Mucosa of descending colon (tissue), 3 donors: Measurements from ENCODE around the gene CCDC136. TPM values are rescaled to one million over a fixed set of nuclear protein-coding genes. Genes with fewer than 3 reads are reported as not detected.

Experiments used
- ATAC-seq: fragments of 200-7000 bp; cut with Tn5 transposase; one replicate; pipeline ENCODE4 v1.9.1; 2020; ENCODE audit warnings: mild to moderate bottlenecking, moderate library complexity
- DNase-seq, 3 donors: peaks; one replicate each; pipeline ENCODE4 v3.0.0-alpha.2; 2020
- H3K36me3 ChIP-seq: fragments of 200-600 bp; one replicate; pipeline ENCODE4 v1.8.0; 2021; ENCODE audit warnings: low read depth, mild to moderate bottlenecking
- H3K4me1 ChIP-seq: fragments of 200-600 bp; one replicate; pipeline ENCODE4 v1.8.0; 2021; ENCODE audit warnings: low read depth, mild to moderate bottlenecking
- H3K4me3 ChIP-seq: fragments of 200-600 bp; one replicate; pipeline ENCODE4 v1.8.0; 2021; ENCODE audit warnings: mild to moderate bottlenecking
- H3K9me3 ChIP-seq: fragments of 200-600 bp; one replicate; pipeline ENCODE4 v1.8.0; 2021; ENCODE audit warnings: mild to moderate bottlenecking
- intact Hi-C, 2 donors: fragments of 100-400 bp; cut with DNase I in 1 of 2; cut with micrococcal nuclease in 1 of 2; formaldehyde crosslinking; loops; one replicate each; pipeline versions ENCODE4 v1.11.0 to v1.11.1; 2022; cut with DNase I, micrococcal nuclease
- total RNA-seq, 3 donors: library from RNA; stranded (reverse); fragmentation: NEBNext Ultra II Directional in 2 of 3; extraction: Animal tissue kit (Norgen Biotek cat#: 25700) in 2 of 3; gene quantifications; one replicate each; pipeline versions ENCODE4 v1.2.1 to v1.2.4, GENCODE V29; 2021 to 2023
- TF ChIP-seq, protein P1 (sequence below): fragments of 200-600 bp; IDR thresholded peaks from one replicate; pipeline ENCODE4 v1.8.0; 2022; ENCODE audit warnings: antibody characterized with exemption, mild to moderate bottlenecking
- donor health status: DM: no; HTN: no; CAD: no; lungs with moderate emphysema.
- donor health status: DM: no; HTN: no; CAD: no.
- donor health status: DM: no; HTN: yes; CAD: no.

The CCDC136 gene
- total RNA-seq, 3 donors from 2014 or later: 2.1 to 37.7 (median 4.1) TPM

DNA sequence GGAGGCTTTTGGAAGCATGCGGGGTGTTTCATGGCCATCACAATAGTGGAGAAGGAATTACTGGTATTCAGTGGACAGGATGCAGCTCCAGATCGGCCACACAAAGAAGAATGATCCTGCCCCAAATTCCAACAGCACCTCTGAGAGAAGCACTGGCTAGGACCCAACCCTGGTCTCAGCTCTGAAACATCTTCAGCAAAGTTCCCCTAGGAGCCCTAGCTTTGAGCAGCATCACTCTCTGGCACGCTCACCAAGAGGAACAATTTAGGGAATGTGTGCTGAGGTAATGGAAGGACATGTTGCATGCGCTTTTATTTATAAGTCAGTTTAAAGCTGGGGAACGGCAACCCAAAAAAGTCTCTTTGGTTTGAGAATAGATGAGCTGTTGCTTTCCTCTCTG, 10.6 kb upstream of the CCDC136 start:
- H3K9me3 ChIP-seq: no peaks in the 10 kb centered on the region
- no peak overlapping the region for H3K4me3 ChIP-seq
- H3K4me1 ChIP-seq: no peaks in the 10 kb centered on the region
- intact Hi-C loops: no loop called here
- no peak for DNase-seq
- H3K36me3 ChIP-seq: no peaks in the 10 kb centered on the region
- ATAC-seq: no peak
- TF ChIP-seq, protein P1, sequence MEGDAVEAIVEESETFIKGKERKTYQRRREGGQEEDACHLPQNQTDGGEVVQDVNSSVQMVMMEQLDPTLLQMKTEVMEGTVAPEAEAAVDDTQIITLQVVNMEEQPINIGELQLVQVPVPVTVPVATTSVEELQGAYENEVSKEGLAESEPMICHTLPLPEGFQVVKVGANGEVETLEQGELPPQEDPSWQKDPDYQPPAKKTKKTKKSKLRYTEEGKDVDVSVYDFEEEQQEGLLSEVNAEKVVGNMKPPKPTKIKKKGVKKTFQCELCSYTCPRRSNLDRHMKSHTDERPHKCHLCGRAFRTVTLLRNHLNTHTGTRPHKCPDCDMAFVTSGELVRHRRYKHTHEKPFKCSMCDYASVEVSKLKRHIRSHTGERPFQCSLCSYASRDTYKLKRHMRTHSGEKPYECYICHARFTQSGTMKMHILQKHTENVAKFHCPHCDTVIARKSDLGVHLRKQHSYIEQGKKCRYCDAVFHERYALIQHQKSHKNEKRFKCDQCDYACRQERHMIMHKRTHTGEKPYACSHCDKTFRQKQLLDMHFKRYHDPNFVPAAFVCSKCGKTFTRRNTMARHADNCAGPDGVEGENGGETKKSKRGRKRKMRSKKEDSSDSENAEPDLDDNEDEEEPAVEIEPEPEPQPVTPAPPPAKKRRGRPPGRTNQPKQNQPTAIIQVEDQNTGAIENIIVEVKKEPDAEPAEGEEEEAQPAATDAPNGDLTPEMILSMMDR: no peak

DNA sequence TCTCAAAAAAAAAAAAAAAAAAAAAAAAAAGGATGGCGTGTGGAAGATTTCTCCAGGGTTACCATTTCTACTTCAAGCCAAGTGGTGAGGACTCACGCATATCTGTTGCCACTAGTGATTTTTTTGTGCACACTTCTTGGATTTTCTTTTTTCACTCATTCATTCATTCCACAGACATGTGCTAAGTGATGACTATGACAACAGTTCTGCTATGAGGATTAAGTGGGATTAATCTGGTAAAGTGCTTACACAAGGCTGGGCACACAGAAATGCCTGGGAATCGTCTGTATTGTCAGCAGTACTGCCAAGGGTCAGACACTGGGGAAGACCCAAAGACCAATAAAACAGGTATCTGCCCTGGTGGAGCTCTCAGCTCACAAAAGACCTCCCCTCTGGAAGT, 9.9 kb upstream of the CCDC136 start:
- TF ChIP-seq, protein P1: no peak
- no peaks in the 10 kb centered on the region for H3K9me3 ChIP-seq

DNA sequence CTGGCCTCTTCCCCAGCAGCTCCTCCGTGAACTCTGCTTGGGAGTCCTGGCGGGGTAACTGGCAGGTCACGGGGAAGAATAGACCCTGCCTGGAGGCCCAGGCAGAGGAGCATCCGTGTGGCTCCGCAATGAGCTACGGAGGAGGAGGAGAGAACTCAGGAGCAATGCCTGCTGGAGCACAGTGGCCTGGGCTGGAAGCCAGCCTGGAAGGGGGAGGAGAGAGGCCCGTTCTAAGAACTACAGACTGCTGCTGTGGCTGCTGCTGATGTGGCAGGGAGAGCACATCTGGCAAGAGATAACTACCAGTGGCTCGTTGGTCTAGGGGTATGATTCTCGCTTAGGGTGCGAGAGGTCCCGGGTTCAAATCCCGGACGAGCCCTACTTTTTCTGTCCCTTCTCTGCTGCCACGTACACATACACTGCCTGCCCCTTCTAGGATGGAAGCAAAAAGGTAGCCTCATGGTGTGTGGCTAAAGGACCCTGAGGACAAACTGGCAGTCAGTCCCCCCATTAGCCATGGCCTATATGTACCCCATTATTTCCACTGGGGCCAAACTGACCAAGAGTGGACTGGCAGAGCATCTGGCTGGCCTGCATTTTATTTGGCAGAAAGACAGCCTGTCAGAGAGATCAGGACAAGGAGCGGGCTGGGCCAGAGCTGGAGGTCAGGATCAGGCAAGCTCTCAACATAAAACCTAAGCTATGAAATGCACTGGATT, 8.5 kb upstream of the CCDC136 start:
- ATAC-seq (peak; percentile 58), DNase-seq (peak; percentile 52 to 68 (median 56))
- Histone ChIP-seq H3K36me3 (no peaks in the 10 kb centered on the region), H3K9me3 (no peaks in the 10 kb centered on the region), H3K4me3 (no peak overlapping the region), H3K4me1 (no peaks in the 10 kb centered on the region)
- intact Hi-C loops: no loop called here
- TF ChIP-seq, protein P1: no peak

More for the DNA sequence above, 9.9 kb upstream of the CCDC136 start:
- Histone ChIP-seq H3K4me3 (no peak overlapping the region), H3K4me1 (no peaks in the 10 kb centered on the region), H3K36me3 (no peaks in the 10 kb centered on the region)
- ATAC-seq: no peak
- DNase-seq: no peak
- intact Hi-C loops: no loop called here

DNA sequence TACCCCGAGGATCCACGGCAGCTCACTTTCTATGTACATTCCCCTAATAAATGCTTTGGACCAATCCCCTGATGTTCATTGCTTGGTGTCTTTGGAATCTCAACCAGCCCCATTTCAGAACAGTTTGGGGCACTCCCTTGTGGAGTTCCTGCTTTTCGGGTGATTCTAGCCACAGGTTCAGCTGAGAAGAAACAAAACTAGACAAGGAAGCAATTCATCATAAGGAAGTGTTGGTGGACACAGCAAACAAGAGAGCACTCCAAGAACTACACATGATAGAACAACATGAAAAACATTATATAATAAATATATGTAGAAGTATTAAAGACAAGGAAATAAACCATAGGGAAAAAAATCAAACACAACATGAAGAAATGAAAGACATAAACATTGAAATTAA, 6.0 kb upstream of the CCDC136 start:
- intact Hi-C loops: no loop called here
- Histone ChIP-seq H3K36me3 (no peaks in the 10 kb centered on the region), H3K9me3 (no peaks in the 10 kb centered on the region), H3K4me1 (peaks cover 2% of the 10 kb centered on the region), H3K4me3 (no peak overlapping the region)
- DNase-seq: no peak
- TF ChIP-seq, protein P1: no peak
- ATAC-seq: peak; percentile 56

DNA sequence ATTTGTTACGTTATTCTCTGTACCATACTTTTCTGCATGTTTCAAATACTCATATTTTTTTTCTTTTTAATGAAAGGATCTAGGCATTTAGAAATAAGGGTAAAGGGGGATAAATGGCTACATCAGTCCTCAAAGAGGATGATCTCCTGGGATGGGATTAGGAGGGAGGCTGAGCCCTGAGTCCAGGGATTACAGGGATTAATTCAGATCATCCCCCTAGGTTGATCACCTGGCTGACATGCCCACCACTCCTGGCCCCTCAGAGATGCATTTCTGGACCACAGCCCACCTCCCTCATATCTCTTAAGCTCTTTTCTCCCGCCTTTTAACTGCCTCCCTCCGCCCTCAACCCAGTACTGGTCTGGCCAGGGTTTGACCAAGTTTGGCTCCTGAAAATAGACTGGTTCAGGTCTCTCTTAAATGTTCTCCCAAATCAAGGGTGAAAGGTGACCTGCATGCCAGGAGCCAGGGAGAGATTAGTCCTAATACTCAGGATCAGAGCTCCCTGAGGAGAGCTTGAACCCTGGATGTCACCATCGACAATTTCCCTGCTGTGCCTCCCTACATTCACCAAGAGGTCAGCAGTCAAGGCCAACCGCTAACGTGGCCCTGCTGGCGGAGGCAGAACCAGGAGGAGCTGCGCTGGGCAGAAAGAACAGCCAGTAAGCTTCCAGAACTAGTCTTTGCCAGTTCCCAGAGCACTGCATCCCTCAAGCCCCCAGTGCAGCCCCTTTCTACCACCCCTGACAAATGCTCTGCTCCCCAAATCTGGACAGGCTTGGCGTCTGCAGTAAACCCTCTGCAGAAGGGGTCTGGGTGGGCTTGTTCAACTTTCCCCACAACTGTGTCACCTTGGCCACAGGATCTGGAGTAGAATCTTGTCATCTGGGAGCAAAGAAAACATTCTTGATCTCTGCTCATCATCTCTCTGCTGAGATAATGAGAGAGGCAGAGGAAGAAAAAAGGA, 3.0 kb upstream of the CCDC136 start:
- Histone ChIP-seq H3K9me3 (no peaks in the 10 kb centered on the region), H3K4me1 (peaks cover 2% of the 10 kb centered on the region), H3K4me3 (no peak overlapping the region), H3K36me3 (no peaks in the 10 kb centered on the region)
- TF ChIP-seq, protein P1: no peak
- DNase-seq (no peak), ATAC-seq (no peak)
- intact Hi-C loops: no loop called here
